ENCODE measurements around the gene RILPL1. TPM values are rescaled to one million over a fixed set of nuclear protein-coding genes. Genes with fewer than 3 reads are reported as not detected.

The RILPL1 gene
- total RNA-seq, 6 experiments from 2014 or later, result 3.2 to 7.5 (median 5.3) TPM

GRCh38 chr12:123428591-123428990 lies 104.9 kb downstream of the RILPL1 start:
- H3K4me3 ChIP-seq, result no peak overlapping the region
- no peak for TF ChIP-seq POLR2A (IDR thresholded peaks at IDR 0.05)
- TF ChIP-seq CTCF (IDR thresholded peaks at IDR 0.05), result no peak
- H3K27ac ChIP-seq, result no peak overlapping the region
- DNase-seq, result no peak
- H3K27me3 ChIP-seq, result no peaks in the 10 kb centered on the region
- peaks cover 0 to 8% (median 2%) of the 10 kb centered on the region in 4 donors for H3K36me3 ChIP-seq
- no peak for ATAC-seq
- no peaks in the 10 kb centered on the region for H3K9me3 ChIP-seq
- H3K4me1 ChIP-seq, result no peaks in the 10 kb centered on the region
- WGBS (ENCODE audit: insufficient coverage, low coverage, low lambda C conversion rate, missing lambda C conversion rate), result 87% methylated on average over 5 of the region's 6 CpGs
- intact Hi-C loops (cut with DNase I), result no loop called here

- intact Hi-C loops (cut with DNase I), result no loop called here
- H3K9me3 ChIP-seq, result no peaks in the 10 kb centered on the region
- no peaks in the 10 kb centered on the region for H3K4me1 ChIP-seq
- H3K27me3 ChIP-seq, result no peaks in the 10 kb centered on the region
- H3K27ac ChIP-seq, result no peak overlapping the region
- peaks cover 0 to 16% (median 2%) of the 10 kb centered on the region in 4 donors for H3K36me3 ChIP-seq
- no peak for TF ChIP-seq CTCF (IDR thresholded peaks at IDR 0.05)
- no peak for TF ChIP-seq POLR2A (IDR thresholded peaks at IDR 0.05)
- no peak overlapping the region for H3K4me3 ChIP-seq
- ATAC-seq (peak in 1 of 4 donors; percentile 11), DNase-seq (no peak)
- 93% methylated on average over 4 of the region's 8 CpGs for WGBS (ENCODE audit: insufficient coverage, low coverage, low lambda C conversion rate, missing lambda C conversion rate)
These were observed 106.3 kb downstream of the RILPL1 start for GRCh38 chr12:123427036-123427769.

- H3K27ac ChIP-seq, result no peak overlapping the region
- DNase-seq, result no peak
- intact Hi-C loops (cut with DNase I), result no loop called here
- H3K27me3 ChIP-seq, result no peaks in the 10 kb centered on the region
- no peak for ATAC-seq
- H3K9me3 ChIP-seq, result no peaks in the 10 kb centered on the region
- H3K36me3 ChIP-seq, result peaks cover 0 to 13% (median 0%) of the 10 kb centered on the region in 4 donors
- no peaks in the 10 kb centered on the region for H3K4me1 ChIP-seq
- no peak overlapping the region for H3K4me3 ChIP-seq
- 100% methylated on average over 2 of the region's 2 CpGs for WGBS (ENCODE audit: insufficient coverage, low coverage, low lambda C conversion rate, missing lambda C conversion rate)
- TF ChIP-seq CTCF (IDR thresholded peaks at IDR 0.05) (no peak), POLR2A (IDR thresholded peaks at IDR 0.05) (no peak)
These were observed 112.2 kb downstream of the RILPL1 start for GRCh38 chr12:123421314-123421713.

Small RNA genes within 50 kb of the gene (microRNA-seq; reads per million reads assigned to microRNA genes)
- 0 reads per million in 2 donors for gene MIR3908

Small RNA genes within 50 kb of the gene (small RNA-seq; reads per million reads assigned to genes)
- gene AC145423.2 (0 reads per million in 2 experiments), gene MIR3908 (0 reads per million in 2 experiments)

Other genes with a start within 250 kb of the RILPL1 start
- gene SBNO1, start 168.9 kb downstream of the RILPL1 start, total RNA-seq, result 10 to 100 TPM; 11.5 to 15.7 (median 13.2) TPM
- 10 to 100 TPM; 13.1 to 17.6 (median 13.7) TPM for gene KMT5A, start 149.6 kb downstream of the RILPL1 start, total RNA-seq
- 1 to 10 TPM; 1.6 to 2.7 (median 1.8) TPM for gene RILPL2, start 97.0 kb downstream of the RILPL1 start, total RNA-seq
- 10 to 100 TPM in 1 of 6 experiments, 1 to 10 TPM in 5; 7.8 to 10.3 (median 9.5) TPM for gene SNRNP35, start 75.6 kb downstream of the RILPL1 start, total RNA-seq
- gene TMED2, start 50.8 kb upstream of the RILPL1 start, total RNA-seq, result 100 to 1,000 TPM; 197 to 282 (median 215) TPM
- 10 to 100 TPM in 3 of 6 experiments, 1 to 10 TPM in 3; 6.4 to 33.3 (median 10.5) TPM for gene DDX55, start 68.4 kb upstream of the RILPL1 start, total RNA-seq
- 100 to 1,000 TPM in 1 of 6 experiments, 10 to 100 TPM in 5; 19.3 to 137 (median 22.2) TPM for gene EIF2B1, start 100.0 kb upstream of the RILPL1 start, total RNA-seq
- 10 to 100 TPM; 10.9 to 15.6 (median 13.9) TPM for gene GTF2H3, start 100.1 kb upstream of the RILPL1 start, total RNA-seq
- 1 to 10 TPM in 2 of 6 experiments, under 1 TPM in 4; 0.61 to 1.2 (median 0.88) TPM for gene TCTN2, start 137.4 kb upstream of the RILPL1 start, total RNA-seq
- 10 to 100 TPM in 3 of 6 experiments, 1 to 10 TPM in 3; 7.6 to 12.9 (median 10.1) TPM for gene ATP6V0A2, start 178.6 kb upstream of the RILPL1 start, total RNA-seq
- gene DNAH10, start 228.6 kb upstream of the RILPL1 start, total RNA-seq, result under 1 TPM in 5 of 6 experiments, not detected in 1; under 0.01 to 0.40 (median 0.16) TPM

All from right lobe of liver (tissue), 6 donors.